WTC11 (cell line): ENCODE data around the gene POU2F3. TPM values are rescaled to one million over a fixed set of nuclear protein-coding genes. Genes with fewer than 3 reads are reported as not detected.

Source experiments
- ATAC-seq: fragments of 200-7000 bp; cut with Tn5 transposase; 2 replicates; pipeline ENCODE4 v1.10.0; 2021; ENCODE audit warnings: mild to moderate bottlenecking, moderate library complexity
- CTCF ChIA-PET: fragments of 300-600 bp; sonication (Branson Sonifier 250); formaldehyde crosslinking; loops from one replicate; lab custom pipeline; 2021; ENCODE audit warnings: antibody characterized with exemption; lab: Charles Lee
- POLR2A ChIA-PET: fragments of 350-600 bp; sonication (Branson Sonifier 250); formaldehyde crosslinking; loops from one replicate; lab custom pipeline; 2021; ENCODE audit warnings: antibody characterized with exemption; lab: Charles Lee
- DNase-seq: peaks from one replicate; pipeline ENCODE4 v3.0.0; 2021; ENCODE audit warnings: low spot score
- H3K27ac Mint-ChIP-seq: 2 replicates; pipeline ENCODE4 v1.8.0; 2021; ENCODE audit warnings: mixed read lengths
- H3K27me3 Mint-ChIP-seq: 2 replicates; pipeline ENCODE4 v1.8.0; 2021; ENCODE audit warnings: low read depth, mild to moderate bottlenecking, moderate library complexity, mixed read lengths
- H3K36me3 Mint-ChIP-seq: 2 replicates; pipeline ENCODE4 v1.8.0; 2021; ENCODE audit warnings: mixed read lengths
- H3K4me1 Mint-ChIP-seq: 2 replicates; pipeline ENCODE4 v1.8.0; 2022; ENCODE audit warnings: mixed read lengths
- H3K4me3 Mint-ChIP-seq: 2 replicates; pipeline ENCODE4 v1.8.0; 2021; ENCODE audit warnings: mild to moderate bottlenecking, moderate library complexity, mixed read lengths
- H3K9me3 Mint-ChIP-seq: 2 replicates; pipeline ENCODE4 v1.8.0; 2021; ENCODE audit warnings: mixed read lengths
- AFF4 ChIP-seq: sonication (generic); formaldehyde crosslinking; IDR thresholded peaks from 2 replicates; pipeline ENCODE4 v1.8.1; 2023; ENCODE audit warnings: mild to moderate bottlenecking, missing genetic modification reagents, borderline replicate concordance
- ATF3 ChIP-seq: sonication (generic); formaldehyde crosslinking; conservative IDR thresholded peaks from 2 replicates; pipeline ENCODE4 v1.8.1; 2022; ENCODE audit warnings: mild to moderate bottlenecking, missing genetic modification reagents
- ATF6 ChIP-seq: sonication (generic); formaldehyde crosslinking; IDR thresholded peaks from 2 replicates; pipeline ENCODE4 v1.8.1; 2023; ENCODE audit warnings: mild to moderate bottlenecking, missing genetic modification reagents
- CDX4 ChIP-seq: fragments of 250-450 bp; sonication (Bioruptor Pico); IDR thresholded peaks from 2 replicates; pipeline ENCODE4 v1.9.0; 2021; ENCODE audit warnings: moderate library complexity, mild to moderate bottlenecking, inconsistent platforms, borderline replicate concordance
- CREM ChIP-seq: sonication (generic); formaldehyde crosslinking; IDR thresholded peaks from 2 replicates; pipeline ENCODE4 v1.8.1; 2022; ENCODE audit warnings: mild to moderate bottlenecking, missing genetic modification reagents, moderate library complexity
- E2F1 ChIP-seq: sonication (generic); formaldehyde crosslinking; IDR thresholded peaks from 2 replicates; pipeline ENCODE4 v1.8.0; 2022; ENCODE audit warnings: mild to moderate bottlenecking, missing genetic modification reagents
- E2F5 ChIP-seq: sonication (generic); formaldehyde crosslinking; IDR thresholded peaks from 2 replicates; pipeline ENCODE4 v1.8.1; 2022; ENCODE audit warnings: mild to moderate bottlenecking, moderate library complexity, missing genetic modification reagents
- ELF4 ChIP-seq: sonication (generic); formaldehyde crosslinking; IDR thresholded peaks from 2 replicates; pipeline ENCODE4 v1.8.1; 2022; ENCODE audit warnings: low read depth, mild to moderate bottlenecking, moderate library complexity, missing genetic modification reagents
- FOXJ3 ChIP-seq: sonication (generic); formaldehyde crosslinking; IDR thresholded peaks from 2 replicates; pipeline ENCODE4 v1.9.0; 2021; ENCODE audit warnings: missing genetic modification reagents, mild to moderate bottlenecking, borderline replicate concordance
- GABPB1 ChIP-seq: sonication (generic); formaldehyde crosslinking; IDR thresholded peaks from 2 replicates; pipeline ENCODE4 v1.8.1; 2023; ENCODE audit warnings: mild to moderate bottlenecking, missing genetic modification reagents
- GRHL2 ChIP-seq: fragments of 250-450 bp; sonication (Bioruptor Pico); IDR thresholded peaks from 2 replicates; pipeline ENCODE4 v1.8.0; 2022; ENCODE audit warnings: mild to moderate bottlenecking, moderate library complexity; ENCODE audit not compliant: insufficient replicate concordance, severe bottlenecking
- MLX ChIP-seq: sonication (generic); formaldehyde crosslinking; IDR thresholded peaks from 2 replicates; pipeline ENCODE4 v1.8.1; 2023; ENCODE audit warnings: mild to moderate bottlenecking, missing genetic modification reagents, moderate library complexity
- USF1 ChIP-seq: sonication (generic); formaldehyde crosslinking; IDR thresholded peaks from 2 replicates; pipeline ENCODE4 v1.8.0; 2022; ENCODE audit warnings: mild to moderate bottlenecking, missing genetic modification reagents
- ZNF121 ChIP-seq: sonication (generic); formaldehyde crosslinking; IDR thresholded peaks from 2 replicates; pipeline ENCODE4 v1.8.0; 2023; ENCODE audit warnings: missing genetic modification reagents
- ZSCAN18 ChIP-seq: fragments of 250-450 bp; sonication (Bioruptor Pico); IDR thresholded peaks from 2 replicates; pipeline ENCODE4 v2.1.2; 2022; ENCODE audit warnings: mild to moderate bottlenecking, moderate library complexity
- total RNA-seq: library from RNA; stranded (reverse); gene quantifications from 3 replicates; pipeline ENCODE4 v1.2.3, GENCODE V29; 2021

Gene POU2F3
- total RNA-seq, 1 experiment from 2014 or later: 0.61 TPM

- no peak for TF ChIP-seq ZSCAN18 (CRISPR knock-in tag)
Measured at GRCh38 chr11:120314861-120315260, 74.9 kb downstream of the POU2F3 start (continued).

- H3K4me3 Mint-ChIP-seq: peak overlapping the region; percentile 57
Measured at GRCh38 chr11:120316880-120317688, 77.1 kb downstream of the POU2F3 start.

GRCh38 chr11:120317689-120318480, 77.9 kb downstream of the POU2F3 start:
- ChIA-PET CTCF (interaction anchor here (0.6 to 2.0 kb wide), 5 partner anchors 13 to 262 kb away, joined by 3 to 25 read pairs (median 6); no protein-coding TSS in a partner anchor), POLR2A (interaction anchor here (0.6 to 1.8 kb wide), 2 partner anchors 81 to 138 kb away, joined by 3 to 4 read pairs; no protein-coding TSS in a partner anchor)
- Mint-ChIP-seq H3K36me3 (no peaks in the 10 kb centered on the region), H3K27me3 (peaks cover 2% of the 10 kb centered on the region; the same call in 1 of the 2 replicates), H3K9me3 (no peaks in the 10 kb centered on the region), H3K27ac (no peak overlapping the region), H3K4me1 (peaks cover 19% of the 10 kb centered on the region), H3K4me3 (no peak overlapping the region)
- DNase-seq: no peak
- no peak for ATAC-seq
- no peak for TF ChIP-seq ZNF121 (CRISPR knock-in tag)
- TF ChIP-seq ATF6 (CRISPR knock-in tag): no peak
- no peak for TF ChIP-seq AFF4 (CRISPR knock-in tag)
- TF ChIP-seq USF1 (CRISPR knock-in tag): no peak
- no peak for TF ChIP-seq FOXJ3 (CRISPR knock-in tag)
- TF ChIP-seq E2F1: no peak
- no peak for TF ChIP-seq E2F5 (CRISPR knock-in tag)
- no peak for TF ChIP-seq ATF3
- no peak for TF ChIP-seq CREM (CRISPR knock-in tag)
- no peak for TF ChIP-seq MLX
- TF ChIP-seq ZSCAN18 (CRISPR knock-in tag): no peak

More at GRCh38 chr11:120316880-120317688, 77.1 kb downstream of the POU2F3 start:
- DNase-seq (peak; percentile 42), ATAC-seq (peak; percentile 98)
- Mint-ChIP-seq H3K9me3 (no peaks in the 10 kb centered on the region), H3K4me1 (peaks cover 19% of the 10 kb centered on the region), H3K27ac (peak overlapping the region; percentile 84; the same call in 1 of the 2 replicates), H3K27me3 (peaks cover 2% of the 10 kb centered on the region; the same call in 1 of the 2 replicates), H3K36me3 (no peaks in the 10 kb centered on the region)
- TF ChIP-seq GABPB1 (CRISPR knock-in tag) (no peak), ELF4 (CRISPR knock-in tag) (no peak), GRHL2 (CRISPR knock-in tag) (no peak), CDX4 (no peak)
- POLR2A ChIA-PET: interaction anchor here (0.6 to 1.8 kb wide), 2 partner anchors 81 to 137 kb away, joined by 3 to 4 read pairs; no protein-coding TSS in a partner anchor
- CTCF ChIA-PET: interaction anchor here (0.9 to 2.0 kb wide), 4 partner anchors 14 to 87 kb away, joined by 3 to 25 read pairs (median 6); no protein-coding TSS in a partner anchor
